Left lung (tissue), 10 donors: ENCODE data around the gene LYRM7. TPM values are rescaled to one million over a fixed set of nuclear protein-coding genes. Genes with fewer than 3 reads are reported as not detected.

Experiments used
- ATAC-seq: fragments of 200-7000 bp; cut with Tn5 transposase; one replicate; pipeline ENCODE4 v1.9.1; 2020; ENCODE audit warnings: moderate library complexity
- DNase-seq, 4 donors: peaks; one replicate each; pipeline ENCODE4 v3.0.0-alpha.2; 2013 to 2020
- H3K27ac ChIP-seq, 2 donors: fragments of 200-600 bp; sonication (generic) in 1 of 2; one replicate each; pipeline versions ENCODE4 v1.5.0 to v1.8.0; 2020 to 2021
- H3K27me3 ChIP-seq, 2 donors: fragments of 200-600 bp; sonication (generic) in 1 of 2; one replicate each; pipeline versions ENCODE4 v1.5.0 to v1.8.0; 2020 to 2021
- H3K36me3 ChIP-seq, 2 donors: fragments of 200-600 bp; sonication (generic) in 1 of 2; one replicate each; pipeline versions ENCODE4 v1.5.0 to v1.8.0; 2020 to 2021
- H3K4me1 ChIP-seq, 2 donors: fragments of 200-600 bp; one replicate each; pipeline ENCODE4 v1.8.0; 2021
- H3K4me3 ChIP-seq, 2 donors: fragments of 200-600 bp; sonication (generic) in 1 of 2; one replicate each; pipeline versions ENCODE4 v1.5.0 to v1.8.0; 2020 to 2021; ENCODE audit warnings: mild to moderate bottlenecking in 1 of 2
- H3K9me3 ChIP-seq, 2 donors: fragments of 200-600 bp; sonication (generic) in 1 of 2; one replicate each; pipeline versions ENCODE4 v1.5.0 to v1.8.0; 2020 to 2021
- intact Hi-C, 2 donors: fragments of 100-400 bp; cut with DNase I; formaldehyde crosslinking; loops; one replicate each; pipeline versions ENCODE4 v1.11.2 to v1.14.2; 2022
- polyA plus RNA-seq, 6 donors: library from polyadenylated mRNA; unstranded; fragments of 120-200 nt; gene quantifications; one replicate each; pipeline ENCODE4 v1.2.1, GENCODE V29; 2013; ENCODE audit not compliant: insufficient read length in 6 of 6
- total RNA-seq, 2 donors: library from RNA; stranded (reverse); fragmentation: NEBNext Ultra II Directional; extraction: Animal tissue kit (Norgen Biotek cat#: 25700); gene quantifications; one replicate each; pipeline ENCODE4 v1.2.1, GENCODE V29; 2021
- TF ChIP-seq, protein P1 (sequence below), 2 donors: fragments of 200-600 bp; sonication (generic) in 1 of 2; IDR thresholded peaks; one replicate each; pipeline versions ENCODE4 v1.5.0 to v1.8.0; 2021; ENCODE audit warnings: antibody characterized with exemption in 2 of 2
- donor health status: DM: no; HTN: yes; CAD: no.
- donor health status: DM: no; HTN: no; CAD: no.

The LYRM7 gene
- total and polyA plus RNA-seq, 8 donors, result 6.7 to 17.5 (median 13.3) TPM

DNA sequence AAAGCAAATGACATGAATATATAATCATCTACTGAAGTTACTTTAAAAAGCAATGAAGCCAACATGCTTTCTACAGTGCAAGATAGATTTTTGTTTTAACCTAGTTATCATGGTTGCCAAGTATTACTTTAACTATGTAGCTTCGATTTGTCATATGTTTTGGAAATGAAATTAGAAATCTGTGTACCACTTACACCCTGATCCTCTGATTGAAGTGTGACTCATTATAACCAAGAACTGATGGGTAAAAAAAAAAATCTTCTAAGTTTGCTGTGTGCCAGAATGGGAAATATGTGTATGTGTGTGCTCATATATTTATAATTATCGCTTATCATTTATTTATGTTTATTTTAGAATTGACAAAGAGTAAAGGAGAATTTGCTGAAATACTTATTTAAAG lies 84.0 kb downstream of the LYRM7 start:
- ATAC-seq, result no peak
- TF ChIP-seq, protein P1, sequence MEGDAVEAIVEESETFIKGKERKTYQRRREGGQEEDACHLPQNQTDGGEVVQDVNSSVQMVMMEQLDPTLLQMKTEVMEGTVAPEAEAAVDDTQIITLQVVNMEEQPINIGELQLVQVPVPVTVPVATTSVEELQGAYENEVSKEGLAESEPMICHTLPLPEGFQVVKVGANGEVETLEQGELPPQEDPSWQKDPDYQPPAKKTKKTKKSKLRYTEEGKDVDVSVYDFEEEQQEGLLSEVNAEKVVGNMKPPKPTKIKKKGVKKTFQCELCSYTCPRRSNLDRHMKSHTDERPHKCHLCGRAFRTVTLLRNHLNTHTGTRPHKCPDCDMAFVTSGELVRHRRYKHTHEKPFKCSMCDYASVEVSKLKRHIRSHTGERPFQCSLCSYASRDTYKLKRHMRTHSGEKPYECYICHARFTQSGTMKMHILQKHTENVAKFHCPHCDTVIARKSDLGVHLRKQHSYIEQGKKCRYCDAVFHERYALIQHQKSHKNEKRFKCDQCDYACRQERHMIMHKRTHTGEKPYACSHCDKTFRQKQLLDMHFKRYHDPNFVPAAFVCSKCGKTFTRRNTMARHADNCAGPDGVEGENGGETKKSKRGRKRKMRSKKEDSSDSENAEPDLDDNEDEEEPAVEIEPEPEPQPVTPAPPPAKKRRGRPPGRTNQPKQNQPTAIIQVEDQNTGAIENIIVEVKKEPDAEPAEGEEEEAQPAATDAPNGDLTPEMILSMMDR (IDR thresholded peaks at IDR 0.05), result no peak
- peaks cover 0 to 74% of the 10 kb centered on the region in 2 donors for H3K4me1 ChIP-seq
- no peaks in the 10 kb centered on the region for H3K9me3 ChIP-seq
- H3K27ac ChIP-seq, result no peak overlapping the region
- no peak for DNase-seq
- no peaks in the 10 kb centered on the region for H3K27me3 ChIP-seq
- no peak overlapping the region for H3K4me3 ChIP-seq
- intact Hi-C loops, result no loop called here
- no peaks in the 10 kb centered on the region for H3K36me3 ChIP-seq

Other genes with a start within 250 kb of the LYRM7 start
- 100 to 1,000 TPM; 168 to 169 TPM for gene HINT1, start 5.7 kb upstream of the LYRM7 start, total RNA-seq
- gene HINT1, start 5.7 kb upstream of the LYRM7 start, polyA plus RNA-seq, result 100 to 1,000 TPM; 272 to 298 (median 282) TPM
- 10 to 100 TPM; 28.1 to 37.5 TPM for gene CDC42SE2, start 93.1 kb downstream of the LYRM7 start, total RNA-seq
- 10 to 100 TPM; 29.8 to 36.7 (median 33.4) TPM for gene CDC42SE2, start 93.1 kb downstream of the LYRM7 start, polyA plus RNA-seq